ENCODE results near the gene C15orf40.

- TF ChIP-seq POLR2A (IDR thresholded peaks at IDR 0.05) (no peak), POLR2AphosphoS5 (IDR thresholded peaks at IDR 0.05) (no peak), CTCF (IDR thresholded peaks at IDR 0.05) (no peak)
These were observed 3.9 kb upstream of the C15orf40 start for GRCh38 chr15:83015361-83015760.
